Dermis microvascular lymphatic vessel endothelial cell (primary cell): ENCODE results near the gene PDE8B. TPM values are rescaled to one million over a fixed set of nuclear protein-coding genes. Genes with fewer than 3 reads are reported as not detected.

Experiments used
- DNase-seq, 2 donors: peaks; one replicate each; pipeline versions ENCODE4 v3.0.0 to v3.0.0-alpha.2; 2010; ENCODE audit warnings: low read depth in 2 of 2
- total RNA-seq: library from RNA; depleted of rRNA; stranded (reverse); fragments of >200 nt; gene quantifications from 2 replicates; pipeline ENCODE4 v1.2.1, GENCODE V29; 2014

PDE8B gene, protein sequence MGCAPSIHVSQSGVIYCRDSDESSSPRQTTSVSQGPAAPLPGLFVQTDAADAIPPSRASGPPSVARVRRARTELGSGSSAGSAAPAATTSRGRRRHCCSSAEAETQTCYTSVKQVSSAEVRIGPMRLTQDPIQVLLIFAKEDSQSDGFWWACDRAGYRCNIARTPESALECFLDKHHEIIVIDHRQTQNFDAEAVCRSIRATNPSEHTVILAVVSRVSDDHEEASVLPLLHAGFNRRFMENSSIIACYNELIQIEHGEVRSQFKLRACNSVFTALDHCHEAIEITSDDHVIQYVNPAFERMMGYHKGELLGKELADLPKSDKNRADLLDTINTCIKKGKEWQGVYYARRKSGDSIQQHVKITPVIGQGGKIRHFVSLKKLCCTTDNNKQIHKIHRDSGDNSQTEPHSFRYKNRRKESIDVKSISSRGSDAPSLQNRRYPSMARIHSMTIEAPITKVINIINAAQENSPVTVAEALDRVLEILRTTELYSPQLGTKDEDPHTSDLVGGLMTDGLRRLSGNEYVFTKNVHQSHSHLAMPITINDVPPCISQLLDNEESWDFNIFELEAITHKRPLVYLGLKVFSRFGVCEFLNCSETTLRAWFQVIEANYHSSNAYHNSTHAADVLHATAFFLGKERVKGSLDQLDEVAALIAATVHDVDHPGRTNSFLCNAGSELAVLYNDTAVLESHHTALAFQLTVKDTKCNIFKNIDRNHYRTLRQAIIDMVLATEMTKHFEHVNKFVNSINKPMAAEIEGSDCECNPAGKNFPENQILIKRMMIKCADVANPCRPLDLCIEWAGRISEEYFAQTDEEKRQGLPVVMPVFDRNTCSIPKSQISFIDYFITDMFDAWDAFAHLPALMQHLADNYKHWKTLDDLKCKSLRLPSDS
- total RNA-seq = under 0.01 TPM in 1 of 2 replicates, not detected in the other

DNA sequence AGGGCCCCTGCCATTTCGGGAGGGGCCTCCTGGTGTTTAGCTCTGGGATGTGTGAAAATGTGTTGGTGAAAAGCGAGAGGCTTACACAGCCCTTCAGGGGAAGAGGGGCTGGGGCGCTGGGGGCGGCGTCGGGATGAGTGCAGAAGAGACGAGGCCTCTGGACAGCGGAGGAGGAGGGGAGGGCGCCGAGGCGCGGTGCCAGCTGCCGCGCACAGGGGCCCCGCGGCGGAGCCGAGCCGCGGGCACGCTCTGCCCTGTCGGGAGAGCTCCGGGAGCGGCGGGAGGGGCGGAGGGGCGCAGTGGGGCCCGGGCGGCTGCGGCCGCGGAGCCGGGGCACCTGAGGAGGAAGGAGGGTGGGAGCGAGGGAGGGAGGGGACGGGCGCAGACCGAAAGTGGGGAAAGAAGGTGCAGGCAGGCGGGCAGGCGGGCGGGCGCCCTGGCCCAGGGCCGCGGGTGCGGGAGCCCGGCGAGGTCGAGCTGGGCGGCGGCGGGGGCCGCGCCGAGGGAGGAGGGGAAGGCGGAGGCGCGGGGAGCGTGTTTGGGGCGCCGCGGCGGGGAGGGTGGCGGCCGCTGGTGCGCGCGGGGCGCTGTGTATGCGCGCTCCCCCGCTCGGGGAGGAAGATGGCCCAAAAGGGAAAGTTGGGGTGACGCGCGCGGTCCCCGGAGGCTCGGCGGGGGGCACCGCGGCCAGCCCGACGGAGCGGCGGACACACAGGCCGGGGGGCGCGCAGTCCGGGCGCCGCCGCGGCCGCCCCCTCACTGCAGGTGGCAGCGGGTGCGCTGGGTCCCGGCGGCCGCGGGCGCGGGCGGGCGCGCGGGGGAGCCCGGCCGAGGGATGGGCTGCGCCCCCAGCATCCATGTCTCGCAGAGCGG, at the start of gene PDE8B:
Gene PDE8B (plus strand): TSS at position 590 of the 873 bp plus-strand sequence. CDS start 246 bp downstream, at position 836.
- DNase-seq = no peak

DNA sequence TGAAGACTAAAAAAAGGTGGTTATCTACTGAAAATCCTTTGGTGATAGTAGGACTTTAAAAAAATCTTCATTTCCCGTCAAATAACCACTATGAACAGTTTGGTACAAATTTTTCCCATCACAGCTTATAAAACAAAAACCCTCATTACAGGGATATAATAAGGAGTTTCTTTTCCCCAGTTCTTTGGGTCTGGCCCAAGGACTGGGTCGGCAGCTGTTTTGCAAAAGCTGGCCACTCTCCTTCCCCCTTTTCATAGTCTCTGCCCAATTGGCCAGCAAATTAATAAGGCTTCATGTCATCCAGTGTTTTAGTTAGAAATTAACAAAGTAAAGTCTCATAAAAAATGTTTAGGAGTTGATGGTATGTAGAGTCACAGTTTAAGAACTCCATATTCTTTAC, 47.0 kb upstream of the PDE8B start:
- DNase-seq = no peak

GRCh38 chr5:77167063-77167462, 43.4 kb upstream of the PDE8B start:
- no peak for DNase-seq

DNA sequence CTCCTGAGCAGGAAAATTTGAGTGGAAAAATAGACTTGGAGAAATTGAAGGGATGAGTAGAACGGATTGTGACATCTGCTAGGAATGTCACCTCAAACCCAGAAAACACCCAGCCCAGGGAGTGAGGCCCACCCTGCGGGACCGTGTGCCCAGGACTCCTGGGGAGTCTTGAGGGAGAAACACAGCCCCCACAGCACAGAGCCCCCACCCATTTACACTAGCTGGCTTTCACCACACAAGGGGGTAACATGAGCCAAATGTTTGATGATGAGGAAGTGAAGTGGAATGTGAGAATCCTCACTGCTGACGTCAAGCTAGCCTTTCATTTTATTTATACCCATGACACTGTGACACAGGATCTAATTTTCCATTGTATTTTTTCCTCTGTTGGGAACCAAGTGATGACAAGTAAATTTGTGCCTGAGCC, 42.8 kb upstream of the PDE8B start:
- DNase-seq = peak; percentile 75 to 95

DNA sequence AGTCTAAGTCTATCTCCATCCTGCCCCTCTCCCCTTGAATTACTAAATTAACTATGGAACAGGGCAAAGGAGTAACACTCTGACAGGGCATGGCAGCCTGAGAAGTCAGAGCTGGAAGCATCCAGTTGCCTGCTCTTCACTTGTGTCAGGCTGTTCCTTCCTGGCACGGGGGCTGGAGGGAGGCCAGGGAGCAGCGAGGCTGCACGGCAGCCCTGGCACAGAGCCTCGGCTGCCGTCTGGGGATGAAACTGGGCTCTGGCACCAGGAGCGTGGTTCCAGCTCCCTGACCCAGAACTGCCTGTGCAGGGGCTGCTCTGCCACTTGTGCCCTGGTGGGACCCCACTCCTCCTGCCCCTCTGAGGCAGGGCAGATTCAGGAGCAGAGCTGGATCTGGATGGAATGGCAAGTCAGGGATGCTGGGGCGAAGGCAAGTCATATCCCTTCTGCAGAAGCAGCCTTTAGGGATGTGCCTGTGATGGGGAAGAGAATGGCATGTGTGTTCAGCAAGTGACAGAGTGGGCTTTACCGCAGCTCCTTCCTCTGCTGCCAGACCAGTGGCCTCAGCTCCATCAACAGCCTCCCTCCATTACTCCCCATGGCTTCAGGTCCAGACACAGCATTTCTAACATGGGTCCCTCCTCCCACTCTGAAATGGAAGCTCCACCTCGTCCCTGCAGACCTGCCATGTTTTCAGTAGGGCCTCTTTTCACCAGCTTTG, 42.2 kb upstream of the PDE8B start:
- peak; percentile 12 to 60 for DNase-seq

- peak in 1 of 2 donors; percentile 3 for DNase-seq
Observed at GRCh38 chr5:77168879-77169244, 41.6 kb upstream of the PDE8B start.

- no peak for DNase-seq
Observed at GRCh38 chr5:77170196-77170890, 40.1 kb upstream of the PDE8B start.

DNA sequence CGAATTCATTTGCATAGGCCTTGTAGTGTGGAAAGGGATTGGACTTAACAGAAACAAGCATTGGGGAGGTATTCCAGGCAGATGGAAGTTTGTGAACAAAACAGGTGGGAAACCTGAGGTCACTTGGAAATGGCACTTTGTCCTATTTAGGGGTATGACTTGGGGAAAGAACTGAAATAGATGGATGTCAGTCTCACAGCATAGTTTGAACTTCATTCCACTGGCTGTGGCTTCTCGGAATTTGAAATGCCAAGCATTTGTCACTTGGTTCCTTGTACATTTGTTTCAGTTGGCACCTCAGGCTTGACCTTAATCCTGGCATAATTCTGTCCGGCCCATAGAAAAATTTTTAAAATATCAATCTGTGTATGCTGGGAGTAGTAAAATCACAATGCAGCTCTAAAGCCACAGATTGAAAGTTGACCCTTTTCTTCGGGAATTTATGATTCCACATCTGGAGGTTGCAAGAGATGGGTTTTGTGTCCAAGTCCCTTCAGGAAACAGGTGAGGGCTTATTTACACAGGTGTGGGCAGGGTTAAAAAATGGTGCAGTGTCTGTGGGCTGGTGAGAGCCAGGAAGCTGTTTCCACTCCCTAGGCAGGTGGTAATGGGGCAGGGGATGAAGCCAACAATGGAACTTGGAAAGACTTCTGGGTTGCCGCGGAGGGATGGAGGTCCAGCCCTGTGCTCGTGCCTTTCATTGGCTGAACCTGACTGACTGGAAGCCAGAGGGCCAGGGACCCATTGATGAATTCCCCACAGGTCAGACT, 39.2 kb upstream of the PDE8B start:
- DNase-seq = no peak

DNA sequence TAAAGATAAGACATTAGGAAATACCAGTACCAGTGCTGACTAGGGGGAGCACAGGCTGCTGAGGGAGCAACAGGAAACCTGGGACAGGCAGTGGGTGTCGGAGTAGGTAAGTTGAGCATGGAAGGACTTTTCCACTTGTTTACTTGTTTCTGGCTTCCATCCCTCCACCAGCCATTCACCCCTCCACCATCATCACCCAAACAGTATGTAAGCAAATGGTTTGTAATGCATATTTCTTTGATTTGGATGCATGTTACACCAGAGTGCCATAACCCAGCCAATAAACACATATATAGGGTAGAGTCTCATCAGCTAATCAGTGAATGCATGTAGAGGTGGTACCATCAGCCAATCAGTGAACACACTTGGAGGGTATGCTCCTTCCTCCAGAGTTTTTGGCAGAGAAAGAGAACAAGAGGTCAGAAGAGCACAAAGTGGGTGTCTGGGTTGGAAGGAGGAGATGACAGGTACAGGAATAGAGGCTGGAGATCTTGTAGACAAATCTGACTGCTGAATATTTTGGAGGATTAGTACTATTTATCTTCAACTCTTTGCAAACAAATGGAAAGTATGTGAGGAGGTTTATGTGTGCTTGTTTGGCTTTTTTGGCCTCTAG, 37.7 kb upstream of the PDE8B start:
- DNase-seq = no peak

- no peak for DNase-seq
Observed at GRCh38 chr5:77174526-77174925, 36.0 kb upstream of the PDE8B start.

DNA sequence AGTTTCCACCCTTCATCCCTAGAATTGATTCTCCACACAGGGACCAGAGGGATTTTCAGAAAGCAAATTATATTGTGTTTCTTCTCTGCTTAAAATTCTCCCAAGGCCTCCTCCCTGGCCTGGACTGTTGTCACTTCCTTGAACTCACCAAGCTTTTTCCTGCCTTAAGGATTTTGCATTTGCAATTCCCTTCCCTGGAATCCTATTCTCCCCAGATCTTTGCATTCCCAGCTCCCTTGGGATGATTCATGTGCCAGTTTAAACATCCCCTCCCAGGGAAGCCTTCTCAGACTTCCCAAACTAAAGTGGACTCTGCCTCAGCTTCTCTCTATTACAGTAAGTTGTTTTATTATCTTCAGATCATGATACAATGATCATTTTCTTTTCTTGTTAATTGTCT, 35.2 kb upstream of the PDE8B start:
- DNase-seq = no peak

GRCh38 chr5:77176429-77176828, 34.1 kb upstream of the PDE8B start:
- DNase-seq = no peak

DNA sequence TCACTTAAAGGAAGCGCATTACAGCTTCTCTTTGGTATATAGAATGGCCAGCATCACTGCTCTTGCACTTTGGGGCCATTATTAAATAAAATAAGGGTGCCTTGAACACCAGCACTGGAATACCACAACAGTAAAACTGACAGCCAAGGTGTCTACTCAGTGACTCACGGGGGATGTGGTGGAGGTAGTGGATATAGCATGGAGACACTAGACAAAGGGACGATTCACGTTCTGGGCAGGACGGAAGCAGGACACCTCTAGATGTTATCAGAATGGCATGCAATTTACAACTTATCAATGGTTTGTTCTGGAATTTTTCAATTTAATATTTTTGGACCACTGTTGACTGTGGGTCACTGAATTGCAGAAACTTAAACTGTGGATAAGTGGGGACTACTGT, 32.9 kb upstream of the PDE8B start:
- DNase-seq = no peak

DNA sequence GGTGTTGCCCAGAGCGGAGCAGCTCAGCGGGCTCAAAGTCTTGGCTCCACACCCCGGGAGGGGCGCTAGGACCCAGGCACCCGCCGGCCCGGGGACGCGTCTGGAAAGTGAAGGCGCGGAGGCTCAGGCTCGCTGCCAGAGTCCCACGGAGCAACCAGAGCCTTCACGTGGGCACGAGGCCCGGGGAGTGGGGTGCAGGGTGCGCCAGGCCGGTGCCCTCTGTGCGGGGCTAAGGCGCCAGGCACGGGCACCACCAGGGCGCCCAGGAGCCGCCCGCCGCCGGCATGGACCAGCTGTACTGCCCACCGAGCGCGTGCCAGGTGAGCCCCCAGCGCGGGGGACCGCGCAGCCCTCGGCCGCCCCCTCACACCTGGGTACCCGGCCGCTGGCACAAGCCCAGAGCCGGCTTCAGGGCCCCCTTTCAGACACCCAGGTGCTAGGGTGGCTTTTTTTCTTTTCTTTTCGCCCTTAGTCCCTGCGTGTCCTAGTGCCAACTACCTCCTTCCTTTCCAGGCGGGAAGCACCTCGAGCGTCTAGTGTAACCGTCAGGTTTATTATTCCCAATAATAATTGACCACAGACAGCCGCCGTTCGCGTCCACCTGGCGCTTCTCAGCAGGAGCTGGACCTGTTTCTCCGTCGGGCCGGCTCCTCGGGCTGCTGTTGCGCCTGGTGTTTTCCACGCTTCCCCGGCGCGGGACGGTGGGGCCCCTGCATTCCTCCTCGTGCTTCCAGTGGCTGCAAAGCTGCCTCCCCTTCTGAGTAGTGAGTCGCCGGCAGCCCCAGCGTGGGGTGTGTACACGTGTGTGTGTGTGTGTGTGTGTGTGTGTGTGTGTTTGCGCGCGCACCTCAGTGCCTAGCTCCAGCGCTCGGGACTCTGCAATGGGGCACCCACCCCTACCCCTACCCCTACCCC, 30.1 kb upstream of the PDE8B start:
- DNase-seq = no peak

- DNase-seq = no peak
Observed at GRCh38 chr5:77181173-77181572, 29.3 kb upstream of the PDE8B start.

DNA sequence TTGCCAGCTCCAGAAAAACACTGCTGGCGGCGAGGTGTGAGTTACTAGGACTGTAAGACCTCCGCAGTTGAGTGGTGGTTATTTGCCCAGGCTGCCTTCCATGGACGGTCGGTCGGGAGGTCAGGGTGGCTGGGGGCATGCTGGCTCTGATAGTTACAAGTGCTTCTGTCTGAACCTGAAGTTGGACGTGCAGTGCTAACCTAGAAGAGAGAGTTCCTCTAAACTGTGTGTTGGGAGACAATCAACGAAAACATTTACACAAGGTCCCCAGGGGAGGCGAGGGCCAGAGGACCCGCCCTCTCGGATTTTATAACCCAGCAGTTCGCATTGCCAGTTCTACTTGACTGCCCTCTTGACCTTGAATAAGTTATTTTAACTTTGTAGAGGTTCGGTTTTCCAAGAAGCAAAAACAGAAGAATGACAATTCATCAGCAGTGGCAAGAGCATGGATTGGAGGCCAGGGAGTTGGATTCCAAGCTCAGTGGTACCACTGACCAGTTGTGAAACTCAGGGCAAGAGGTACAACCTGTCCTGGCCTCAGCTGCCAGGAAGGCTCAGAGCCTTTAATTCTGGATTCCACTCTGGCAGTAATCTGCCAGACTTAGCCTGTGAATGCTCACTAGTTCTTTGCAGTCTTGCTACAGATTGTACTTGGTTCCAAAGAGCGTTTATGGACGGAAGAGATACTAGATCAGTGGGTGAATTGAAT, 28.7 kb upstream of the PDE8B start:
- no peak for DNase-seq

GRCh38 chr5:77182367-77182766, 28.1 kb upstream of the PDE8B start:
- DNase-seq = no peak
